Mesenchymal stem cell (in vitro differentiated cells and primary cell): ENCODE measurements around the gene FANCD2.
"Not testable (repeated sequence)": the region's sequence is repeated elsewhere in the genome, so short reads cannot be mapped to it uniquely, and the experiment has no call there.

Experiments
- DNase-seq: peaks from one replicate; pipeline ENCODE4 v3.0.0-alpha.2; 2013
- H2AFZ ChIP-seq: one replicate; pipeline ENCODE4 v1.6.1; 2013; ENCODE audit warnings: low read depth, mild to moderate bottlenecking, control low read depth, inconsistent platforms, low read length, moderate library complexity
- H2AK5ac ChIP-seq: 2 replicates; pipeline ENCODE4 v1.6.1; 2013; ENCODE audit warnings: low read length, moderate library complexity, mild to moderate bottlenecking, inconsistent platforms; ENCODE audit not compliant: severe bottlenecking
- H2BK120ac ChIP-seq: one replicate; pipeline ENCODE4 v1.6.1; 2013; ENCODE audit warnings: low read depth, mild to moderate bottlenecking, inconsistent platforms, low read length, moderate library complexity
- H2BK12ac ChIP-seq, 2 experiments: one replicate each; pipeline ENCODE4 v1.6.1; 2013; ENCODE audit warnings: inconsistent platforms in 2 of 2, low read length in 2 of 2, mild to moderate bottlenecking in 2 of 2, moderate library complexity in 2 of 2, control low read depth in 1 of 2
- H2BK15ac ChIP-seq: one replicate; pipeline ENCODE4 v1.6.1; 2013; ENCODE audit warnings: mild to moderate bottlenecking, low read depth, inconsistent platforms; ENCODE audit not compliant: poor library complexity, severe bottlenecking
- H2BK5ac ChIP-seq: 2 replicates; pipeline ENCODE4 v1.6.1; 2013; ENCODE audit warnings: low read depth, mild to moderate bottlenecking, low read length, control low read depth, inconsistent platforms; ENCODE audit not compliant: poor library complexity, severe bottlenecking
- H3K14ac ChIP-seq, 2 experiments: one replicate each; pipeline ENCODE4 v1.6.1; 2013; ENCODE audit warnings: inconsistent platforms in 2 of 2, low read length in 2 of 2, control low read depth in 1 of 2, mild to moderate bottlenecking in 1 of 2, moderate library complexity in 1 of 2
- H3K18ac ChIP-seq, 2 experiments: one replicate each; pipeline ENCODE4 v1.6.1; 2013; ENCODE audit warnings: inconsistent platforms in 2 of 2, low read length in 2 of 2, control low read depth in 1 of 2, low read depth in 1 of 2, mild to moderate bottlenecking in 1 of 2
- H3K23ac ChIP-seq, 2 experiments: one replicate each; pipeline ENCODE4 v1.6.1; 2013; ENCODE audit warnings: inconsistent platforms in 2 of 2, low read length in 2 of 2, mild to moderate bottlenecking in 2 of 2, moderate library complexity in 2 of 2, control low read depth in 1 of 2
- H3K27ac ChIP-seq: 2 replicates; pipeline ENCODE4 v1.5.1; 2013; ENCODE audit warnings: mild to moderate bottlenecking, moderate library complexity, low read length, control low read depth, inconsistent platforms; ENCODE audit not compliant: poor library complexity, severe bottlenecking
- H3K27me3 ChIP-seq, 2 experiments: 2 replicates each; pipeline versions ENCODE4 v1.6.1 to v1.7.0; 2013; ENCODE audit warnings: low read length in 2 of 2, mild to moderate bottlenecking in 2 of 2, moderate library complexity in 2 of 2, control low read depth in 1 of 2, inconsistent platforms in 1 of 2; ENCODE audit not compliant: control insufficient read depth in 1 of 2, insufficient read depth in 1 of 2
- H3K36me3 ChIP-seq, 2 experiments: 2 replicates each; pipeline versions ENCODE4 v1.6.1 to v1.7.0; 2013; ENCODE audit warnings: low read length in 2 of 2, control low read depth in 1 of 2, inconsistent platforms in 1 of 2, low read depth in 1 of 2, mild to moderate bottlenecking in 1 of 2; ENCODE audit not compliant: insufficient read depth in 2 of 2, control insufficient read depth in 1 of 2
- H3K4ac ChIP-seq, 2 experiments: one replicate each; pipeline ENCODE4 v1.6.1; 2013; ENCODE audit warnings: inconsistent platforms in 2 of 2, low read length in 2 of 2, mild to moderate bottlenecking in 2 of 2, moderate library complexity in 2 of 2, control low read depth in 1 of 2, low read depth in 1 of 2
- H3K4me1 ChIP-seq: 2 replicates; pipeline ENCODE4 v1.6.1; 2013; ENCODE audit warnings: low read depth, low read length, control low read depth; ENCODE audit not compliant: control insufficient read depth, insufficient read depth
- H3K4me2 ChIP-seq: 2 replicates; pipeline ENCODE4 v1.6.1; 2013; ENCODE audit warnings: low read length, mild to moderate bottlenecking, inconsistent platforms; ENCODE audit not compliant: poor library complexity, severe bottlenecking
- H3K4me3 ChIP-seq, 2 experiments: 2 replicates each; pipeline versions ENCODE4 v1.5.1 to v1.7.0; 2013; ENCODE audit warnings: low read length in 2 of 2, mild to moderate bottlenecking in 2 of 2, control low read depth in 1 of 2, low read depth in 1 of 2; ENCODE audit not compliant: insufficient read depth in 1 of 2
- H3K79me1 ChIP-seq: replicated peaks from 2 replicates; pipeline ENCODE4 v1.6.1; 2013; ENCODE audit warnings: mild to moderate bottlenecking, control low read depth, low read length, inconsistent platforms; ENCODE audit not compliant: poor library complexity, severe bottlenecking
- H3K9ac ChIP-seq: 2 replicates; pipeline ENCODE4 v1.7.0; 2013; ENCODE audit warnings: mild to moderate bottlenecking, low read length, moderate library complexity
- H3K9me3 ChIP-seq: 2 replicates; pipeline ENCODE4 v1.7.0; 2013; ENCODE audit warnings: mild to moderate bottlenecking, low read length; ENCODE audit not compliant: control insufficient read depth
- H4K8ac ChIP-seq: one replicate; pipeline ENCODE4 v1.6.1; 2013; ENCODE audit warnings: inconsistent platforms, mild to moderate bottlenecking, low read length, moderate library complexity
- H4K91ac ChIP-seq: one replicate; pipeline ENCODE4 v1.6.1; 2013; ENCODE audit warnings: mild to moderate bottlenecking, low read length, inconsistent platforms
- WGBS: methylation state at CpG from one replicate; pipeline ENCODE4 v1.1.7; 2013; ENCODE audit warnings: mixed read lengths; 5-methylcytosine and 5-hydroxymethylcytosine counted together

FANCD2 gene

DNA sequence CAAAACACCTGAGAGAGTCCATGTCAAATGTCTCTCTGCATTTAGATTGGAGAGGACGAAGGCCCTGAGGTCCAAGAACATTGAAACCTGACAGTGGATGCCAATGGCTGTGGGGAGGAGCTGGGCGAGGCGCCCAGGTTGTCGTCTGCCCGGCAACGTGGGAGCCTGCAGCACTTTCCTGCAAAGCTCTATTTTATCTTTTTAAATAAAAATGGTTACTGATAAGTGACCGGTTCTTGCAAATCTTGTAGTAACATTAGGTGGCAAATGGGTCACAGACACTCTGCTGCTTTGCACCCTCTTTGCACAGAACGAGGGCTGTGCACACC, 19.5 kb upstream of the FANCD2 start:
- Histone ChIP-seq H3K18ac (no peak overlapping the region), H3K4me2 (no peak overlapping the region), H3K23ac (no peak overlapping the region), H2AK5ac (no peak overlapping the region), H4K91ac (no peak overlapping the region), H3K4me1 (peaks cover 25% of the 10 kb centered on the region), H3K9ac (no peak overlapping the region), H3K4ac (no peak overlapping the region), H2AFZ (no peak overlapping the region), H3K27ac (no peak overlapping the region), H3K14ac (no peak overlapping the region), H3K27me3 (no peaks in the 10 kb centered on the region), H2BK5ac (no peak overlapping the region), H2BK15ac (no peak overlapping the region), H3K9me3 (no peaks in the 10 kb centered on the region), H3K79me1 (peaks cover 28% of the 10 kb centered on the region), H2BK120ac (no peak overlapping the region), H3K4me3 (no peak overlapping the region), H2BK12ac (no peak overlapping the region), H3K36me3 (peaks cover 16 to 23% of the 10 kb centered on the region in 2 experiments), H4K8ac (no peak overlapping the region)
- DNase-seq = no peak
- 96% methylated on average over 6 of the region's 8 CpGs for WGBS

DNA sequence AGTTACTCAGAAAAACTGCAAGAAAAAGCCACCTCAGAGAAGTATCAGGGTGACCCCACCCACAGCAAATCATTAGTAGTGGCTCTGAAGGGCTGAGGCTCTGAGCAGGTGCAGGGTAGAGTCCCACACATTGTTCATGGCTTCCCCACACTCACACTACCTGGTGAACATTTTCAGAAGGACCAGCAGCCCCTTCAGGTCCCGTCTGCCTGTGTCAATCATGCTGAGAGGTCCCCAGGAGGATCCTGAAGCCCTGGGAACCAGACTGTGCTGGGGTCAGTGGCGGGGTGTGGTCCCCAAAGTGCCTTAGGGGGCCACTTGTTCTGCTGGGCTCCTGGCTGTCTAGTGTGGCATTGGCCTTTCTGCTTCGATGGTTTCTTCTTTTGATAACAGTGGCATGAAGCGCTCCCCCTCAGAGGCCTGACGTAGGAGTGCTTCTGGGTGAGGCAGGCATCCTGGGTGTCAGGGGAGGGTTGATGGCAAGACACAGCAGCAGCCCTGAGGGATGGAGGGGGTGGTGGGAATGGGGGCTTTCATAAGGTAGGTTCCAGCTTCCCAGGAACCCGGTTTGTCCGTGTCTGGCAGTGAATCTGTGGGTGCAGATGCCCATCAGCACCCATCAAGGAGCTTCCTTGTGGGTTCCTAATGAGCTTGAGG, 19.0 kb upstream of the FANCD2 start:
- Histone ChIP-seq H3K27ac (no peak overlapping the region), H3K18ac (no peak overlapping the region), H3K23ac (no peak overlapping the region), H2AK5ac (no peak overlapping the region), H2AFZ (no peak overlapping the region), H3K9ac (no peak overlapping the region), H2BK12ac (no peak overlapping the region), H2BK5ac (no peak overlapping the region), H3K14ac (no peak overlapping the region), H4K8ac (no peak overlapping the region), H3K36me3 (peaks cover 16 to 23% of the 10 kb centered on the region in 2 experiments), H2BK15ac (no peak overlapping the region), H3K4me2 (no peak overlapping the region), H3K27me3 (no peaks in the 10 kb centered on the region), H3K4me3 (no peak overlapping the region), H3K79me1 (peaks cover 28% of the 10 kb centered on the region), H3K4ac (no peak overlapping the region), H3K9me3 (no peaks in the 10 kb centered on the region), H2BK120ac (no peak overlapping the region), H3K4me1 (peaks cover 26% of the 10 kb centered on the region), H4K91ac (no peak overlapping the region)
- DNase-seq = no peak
- 85% methylated on average over 7 of the region's 7 CpGs for WGBS

- WGBS = 65% methylated on average over 4 of the region's 4 CpGs
- H3K9ac ChIP-seq, H2AFZ ChIP-seq, H4K8ac ChIP-seq, H4K91ac ChIP-seq, H2BK5ac ChIP-seq, H3K18ac ChIP-seq, H2BK120ac ChIP-seq, H3K27ac ChIP-seq, H2BK12ac ChIP-seq, H2BK15ac ChIP-seq, H3K9me3 ChIP-seq, H3K4ac ChIP-seq, H3K27me3 ChIP-seq, H2AK5ac ChIP-seq, DNase-seq, H3K23ac ChIP-seq, H3K14ac ChIP-seq: not testable (repeated sequence)
- H3K4me1 ChIP-seq = peaks cover 26% of the 10 kb centered on the region
- H3K4me3 ChIP-seq = peak overlapping the region in 1 of 2 experiments; percentile 74
- H3K4me2 ChIP-seq = peak overlapping the region; percentile 66
- peaks cover 12 to 17% of the 10 kb centered on the region in 2 experiments for H3K36me3 ChIP-seq
- H3K79me1 ChIP-seq = peaks cover 23% of the 10 kb centered on the region
These were observed 18.0 kb upstream of the FANCD2 start for GRCh38 chr3:10008216-10008587.

DNA sequence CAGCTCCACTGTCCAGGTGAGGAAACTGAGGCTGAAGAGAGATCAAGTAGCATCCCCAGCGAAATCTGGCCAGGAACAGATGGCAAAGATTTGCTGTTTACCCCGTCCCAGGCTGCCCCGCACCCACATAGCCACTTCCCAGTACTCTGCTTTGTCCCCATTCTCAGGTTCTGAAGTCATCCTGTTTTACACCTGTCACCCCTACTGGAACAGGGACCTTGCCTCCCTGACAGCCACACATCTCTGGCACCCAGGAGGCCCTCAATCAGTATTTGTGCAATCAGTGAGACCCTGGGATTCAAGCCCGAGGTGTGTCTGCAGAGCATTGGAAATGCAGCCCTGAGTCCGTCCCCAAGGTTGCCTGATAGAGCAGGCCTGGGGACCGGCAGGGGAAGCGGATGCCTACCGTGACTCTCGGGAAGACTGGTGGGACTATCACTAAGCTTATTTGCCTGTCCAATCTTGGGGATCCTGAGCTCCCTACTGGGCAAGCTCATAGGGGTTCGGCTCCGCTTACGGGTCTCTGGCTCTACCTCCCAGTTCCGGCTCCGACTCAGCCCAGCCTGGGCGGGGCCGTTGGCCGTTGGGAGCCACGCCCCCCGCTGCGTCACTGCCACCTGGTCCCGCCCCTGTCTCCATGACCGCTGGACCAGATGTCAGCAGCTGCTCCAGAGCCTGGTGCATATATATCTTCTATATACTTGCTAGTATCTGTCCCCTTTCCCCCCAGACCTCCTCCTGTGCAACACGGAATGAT, 17.5 kb upstream of the FANCD2 start:
- H3K4me1 ChIP-seq = peaks cover 26% of the 10 kb centered on the region
- H2BK5ac ChIP-seq = no peak overlapping the region
- H2BK12ac ChIP-seq = no peak overlapping the region
- no peak overlapping the region for H2AK5ac ChIP-seq
- H3K14ac ChIP-seq = no peak overlapping the region
- H3K27ac ChIP-seq = no peak overlapping the region
- no peaks in the 10 kb centered on the region for H3K9me3 ChIP-seq
- H3K9ac ChIP-seq = peak overlapping the region; percentile 79
- peaks cover 7 to 15% of the 10 kb centered on the region in 2 experiments for H3K36me3 ChIP-seq
- H2BK120ac ChIP-seq = no peak overlapping the region
- DNase-seq = peak; percentile 89
- peak overlapping the region in 1 of 2 experiments; percentile 22 for H3K4ac ChIP-seq
- H4K8ac ChIP-seq = no peak overlapping the region
- H3K27me3 ChIP-seq = no peaks in the 10 kb centered on the region
- H3K4me2 ChIP-seq = peak overlapping the region; percentile 66
- no peak overlapping the region for H3K23ac ChIP-seq
- H3K79me1 ChIP-seq = peaks cover 20% of the 10 kb centered on the region
- 8% methylated on average over 23 of the region's 23 CpGs for WGBS
- no peak overlapping the region for H2BK15ac ChIP-seq
- H4K91ac ChIP-seq = no peak overlapping the region
- peak overlapping the region; percentile 44 for H2AFZ ChIP-seq
- H3K4me3 ChIP-seq = peak overlapping the region; percentile 51 to 74
- peak overlapping the region in 1 of 2 experiments; percentile 61 for H3K18ac ChIP-seq
